AML-193 (cell line): ENCODE data around the gene SLC19A2.
"Not testable (repeated sequence)": the region's sequence is repeated elsewhere in the genome, so short reads cannot be mapped to it uniquely, and the experiment has no call there.

ENCODE experiments used
- DNase-seq, 2 experiments: peaks; one replicate each; lab custom pipeline; 2025; lab: John Stamatoyannopoulos, UW

SLC19A2 gene

DNA sequence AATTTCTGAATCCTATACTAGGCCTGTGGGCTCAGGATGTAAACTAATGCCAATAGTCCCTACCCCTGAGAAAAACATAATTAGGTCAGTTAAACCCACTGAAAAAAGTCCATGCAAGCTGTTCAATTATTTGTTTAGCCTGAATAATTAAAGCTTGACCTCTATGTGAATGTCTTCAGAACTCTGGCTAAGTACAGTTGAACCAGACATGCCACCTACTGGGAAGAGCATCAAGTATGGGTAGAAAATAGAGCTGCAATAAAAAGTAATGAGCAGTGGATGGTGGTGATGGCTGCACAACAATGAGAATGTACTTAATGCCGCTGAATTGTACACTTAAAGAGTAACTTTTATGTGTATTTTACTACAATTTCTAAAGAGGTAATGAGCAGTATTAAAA is 23.6 kb upstream of the SLC19A2 start:
- no peak for DNase-seq

DNA sequence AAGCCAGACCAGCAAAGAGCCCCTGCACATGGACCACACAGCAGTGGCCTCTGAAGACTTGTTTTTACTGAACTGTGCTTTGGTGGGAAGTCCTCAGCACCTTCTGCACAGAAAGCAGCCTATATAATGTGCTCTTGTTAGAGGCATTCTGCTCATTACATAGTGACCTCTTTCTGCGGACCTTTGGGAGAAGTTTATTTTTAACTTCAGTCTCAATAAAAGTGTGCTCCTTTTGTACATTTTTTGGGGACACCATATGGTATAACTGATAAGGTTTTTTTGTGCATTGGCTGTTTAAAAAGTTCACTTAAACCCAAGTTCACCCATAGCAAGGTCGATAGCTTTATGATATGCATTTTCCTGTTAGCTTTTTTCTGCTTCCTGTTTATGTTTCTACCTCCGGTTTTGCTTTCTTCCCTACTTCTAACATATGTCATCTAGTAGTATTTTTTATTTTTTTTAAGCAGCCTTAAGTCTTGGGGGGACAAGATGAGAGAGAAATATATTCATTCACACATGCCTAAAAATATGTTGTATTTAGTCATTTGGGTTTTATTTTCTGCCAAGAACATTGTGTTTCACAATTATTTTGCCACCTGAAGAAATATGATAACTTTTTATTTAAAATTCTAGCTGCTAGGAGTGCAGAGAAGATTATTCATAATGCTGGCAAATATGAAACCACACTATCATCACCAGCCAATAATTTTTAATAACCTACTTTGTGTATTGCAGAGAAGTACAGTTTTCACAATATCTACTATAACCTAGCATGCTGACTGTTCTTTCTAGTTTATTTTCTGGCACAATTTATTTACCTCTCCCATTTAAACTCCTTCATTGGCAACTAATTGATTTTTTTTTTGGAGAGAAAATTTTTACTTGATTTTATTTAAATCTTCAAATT is 22.9 kb upstream of the SLC19A2 start:
- no peak for DNase-seq

DNA sequence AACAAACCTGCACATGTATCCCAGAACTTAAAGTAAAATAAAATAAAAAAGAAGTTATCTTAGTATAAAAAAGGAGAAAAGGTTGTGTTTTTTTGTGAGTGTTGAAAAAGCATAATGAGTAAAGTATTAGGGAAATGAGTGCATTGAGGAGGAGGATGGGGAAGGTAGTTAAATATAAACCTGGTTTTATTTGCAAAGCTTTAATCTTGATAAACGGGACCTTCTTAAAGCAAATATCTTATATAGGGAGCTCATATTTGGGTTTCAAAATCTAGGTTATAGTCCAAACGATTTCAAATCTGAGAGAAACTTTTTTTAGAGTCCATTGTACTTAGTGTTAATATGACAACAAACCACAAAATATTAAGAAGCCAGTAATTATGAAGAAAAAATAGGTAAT is 21.7 kb upstream of the SLC19A2 start:
- no peak for DNase-seq

DNA sequence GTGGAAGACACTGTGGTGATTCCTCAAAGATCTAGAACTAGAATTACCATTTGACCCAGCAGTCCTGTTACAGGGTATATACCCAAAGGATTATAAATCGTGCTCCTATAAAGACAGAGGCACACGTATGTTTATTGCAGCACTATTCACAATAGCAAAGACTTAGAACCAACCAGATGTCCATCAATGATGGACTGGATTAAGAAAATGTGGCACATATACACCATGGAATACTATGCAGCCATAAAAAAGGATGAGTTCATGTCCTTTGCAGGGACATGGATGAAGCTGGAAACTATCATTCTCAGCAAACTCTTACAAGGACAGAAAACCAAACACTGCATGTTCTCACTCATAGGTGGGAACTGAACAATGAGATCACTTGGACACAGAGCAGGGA is 17.9 kb upstream of the SLC19A2 start:
- not testable (repeated sequence) for DNase-seq

DNA sequence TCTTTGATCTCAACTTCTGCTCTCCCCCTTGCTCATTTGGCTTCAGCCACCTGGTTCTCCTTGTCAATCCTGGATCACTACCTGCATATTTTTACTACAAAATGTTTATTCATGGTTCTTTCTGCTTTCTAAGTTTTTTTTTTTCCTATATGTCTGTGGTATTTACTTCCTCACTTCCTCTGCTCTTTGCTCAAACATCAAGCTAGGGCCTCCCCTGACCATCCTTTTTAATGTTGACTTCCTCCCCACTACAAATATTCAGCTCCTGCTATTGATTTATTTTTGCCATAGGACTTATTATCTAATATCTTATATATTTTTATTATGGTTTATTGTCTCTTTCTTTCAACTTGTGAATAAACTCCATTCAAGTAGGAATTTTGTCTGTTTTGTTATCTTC is 14.1 kb upstream of the SLC19A2 start:
- DNase-seq: no peak

DNA sequence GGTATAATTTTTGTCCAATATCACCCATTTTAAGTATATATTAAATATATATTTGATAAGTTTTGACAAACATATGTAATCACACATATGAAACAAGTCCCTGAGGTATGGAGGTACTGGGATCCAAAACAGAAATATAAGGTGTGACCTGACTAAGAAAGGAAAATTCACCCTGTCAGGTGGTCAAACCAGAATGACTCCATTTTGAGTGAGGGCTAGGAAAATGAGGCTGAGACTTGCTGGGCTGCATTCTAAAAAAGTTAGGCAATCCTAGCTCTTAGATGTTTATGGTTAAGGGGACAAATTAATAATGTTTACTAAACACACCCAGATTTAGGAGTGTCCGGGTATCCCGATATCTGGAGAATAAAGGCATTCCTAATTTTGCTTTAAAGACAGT is 11.6 kb upstream of the SLC19A2 start:
- DNase-seq: no peak

DNA sequence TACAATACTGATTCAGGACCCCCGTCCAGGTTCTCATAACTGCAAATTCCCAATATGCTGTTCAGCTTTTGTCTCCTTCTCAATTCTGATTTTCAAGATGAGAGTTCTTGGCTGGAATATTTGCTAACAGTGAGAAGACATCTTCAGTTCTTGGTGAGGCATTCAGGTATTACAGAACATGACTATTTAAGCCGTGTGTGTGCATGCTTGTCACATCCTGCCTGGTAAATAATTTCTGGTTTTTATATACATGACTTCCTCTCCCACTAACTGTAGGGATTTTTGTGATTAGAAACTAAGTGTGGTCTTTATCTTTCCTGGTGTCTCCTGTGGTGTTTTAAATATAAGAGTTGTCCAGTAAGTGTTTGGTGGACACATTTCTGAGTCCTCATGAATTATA is 10.2 kb upstream of the SLC19A2 start:
- no peak for DNase-seq

DNA sequence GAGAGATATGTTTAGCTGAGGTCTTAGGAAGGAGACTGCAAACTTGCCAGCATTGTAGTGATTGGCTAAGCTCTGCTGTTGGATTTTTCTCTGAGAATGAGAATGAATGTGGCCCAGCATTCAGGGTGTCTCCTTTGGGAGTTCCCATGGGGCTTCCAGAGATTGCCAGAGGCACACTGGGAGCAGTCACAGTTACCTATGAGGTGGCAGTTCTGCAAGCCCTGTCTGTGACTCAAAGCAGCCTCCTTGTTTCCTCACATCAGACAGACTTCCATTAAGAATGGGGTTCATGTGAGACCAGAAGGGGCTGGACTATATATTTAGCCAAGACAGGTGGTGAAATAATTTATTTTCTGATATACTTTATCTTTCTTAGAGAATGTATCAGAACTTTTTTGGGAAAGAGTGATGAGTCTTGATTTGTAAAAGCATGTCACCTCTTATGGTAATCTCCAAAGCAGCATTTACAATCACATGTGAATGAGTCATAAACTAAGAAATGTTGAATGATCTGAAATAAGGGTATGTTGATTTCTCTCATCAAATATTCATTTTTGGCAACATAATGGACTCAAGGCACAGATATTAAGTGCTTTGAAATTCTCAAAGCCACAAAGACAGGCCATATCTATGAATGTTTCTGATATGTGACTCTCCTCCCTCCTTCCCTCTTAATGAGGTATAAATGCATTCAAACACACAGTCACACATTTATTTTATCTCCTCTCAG is 9.5 kb upstream of the SLC19A2 start:
- DNase-seq: no peak

DNA sequence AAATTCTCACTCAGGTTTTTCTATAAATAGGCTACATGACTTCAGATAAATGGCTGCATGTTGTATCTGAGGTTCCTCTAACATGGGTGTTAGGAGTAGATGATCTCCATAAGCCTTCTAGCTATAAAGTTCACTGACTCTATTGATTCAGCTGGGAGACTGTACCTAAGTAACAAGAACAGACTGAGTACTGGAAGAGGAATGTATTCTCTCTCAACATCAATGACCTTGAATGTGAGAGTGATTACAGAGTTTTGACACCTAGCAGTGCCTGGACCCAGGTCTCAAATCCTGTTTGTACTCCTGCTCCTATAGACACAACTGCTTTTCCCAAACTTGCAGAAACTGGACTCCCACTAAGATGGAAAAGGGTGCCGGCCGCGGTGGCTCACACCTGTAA is 8.6 kb upstream of the SLC19A2 start:
- no peak for DNase-seq

DNA sequence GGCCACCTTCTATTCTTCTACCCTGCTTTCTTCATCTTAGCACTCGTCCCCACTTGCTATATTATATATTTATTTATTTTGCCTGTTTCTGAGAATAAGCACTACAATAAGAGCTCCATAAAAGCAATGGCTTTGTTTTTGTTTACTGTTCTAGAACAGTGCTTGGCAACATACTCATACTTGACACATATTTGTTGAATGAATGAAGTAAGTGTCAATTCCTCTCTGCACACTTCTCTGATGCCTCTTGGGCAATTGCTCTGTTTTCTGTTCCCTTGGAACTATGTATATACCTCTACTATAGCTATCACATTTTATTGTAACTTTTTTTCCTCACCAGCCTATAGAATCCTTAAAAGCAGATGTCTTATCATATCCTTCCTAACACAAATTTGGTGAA is 7.5 kb upstream of the SLC19A2 start:
- no peak for DNase-seq

DNA sequence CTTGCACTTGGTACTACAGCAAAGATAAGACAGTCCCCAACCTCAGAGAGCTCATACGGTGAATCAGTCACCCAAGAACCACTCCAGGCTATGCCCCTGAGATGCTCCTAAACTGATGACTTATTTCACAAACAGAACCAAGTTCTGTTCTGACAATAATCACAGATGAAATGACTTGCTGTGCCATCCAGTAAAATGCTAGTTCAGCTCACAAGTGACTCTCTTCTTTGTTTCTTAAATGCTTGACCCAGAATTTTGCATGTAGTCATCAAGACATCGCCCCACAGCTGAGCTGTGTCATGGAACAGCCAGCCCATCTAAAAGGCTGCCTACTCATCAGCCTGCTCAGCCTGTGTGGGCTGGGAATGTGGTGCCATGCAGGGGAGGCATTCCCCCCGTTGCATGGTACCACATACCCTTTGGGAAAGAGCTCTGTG is 6.1 kb upstream of the SLC19A2 start:
- no peak for DNase-seq

DNA sequence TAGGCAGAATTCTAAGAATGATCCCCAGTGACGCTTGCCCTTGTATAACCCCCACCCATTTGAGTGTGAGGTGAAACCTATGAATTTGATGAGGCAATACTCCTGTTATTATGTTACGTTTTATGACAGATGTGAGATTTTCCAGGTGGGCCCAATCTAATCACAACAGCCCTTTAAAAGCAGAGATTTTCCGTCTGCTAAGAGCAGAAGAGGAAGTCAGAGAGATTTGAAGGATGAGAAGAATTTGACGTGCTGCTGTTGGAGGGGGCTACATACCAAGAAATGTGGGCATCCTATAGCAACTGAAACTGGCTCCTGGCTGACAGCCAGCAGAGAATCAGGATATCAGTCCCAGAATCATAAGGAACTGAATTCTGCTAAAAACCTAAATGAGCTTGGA is 2.4 kb upstream of the SLC19A2 start:
- DNase-seq: no peak

DNA sequence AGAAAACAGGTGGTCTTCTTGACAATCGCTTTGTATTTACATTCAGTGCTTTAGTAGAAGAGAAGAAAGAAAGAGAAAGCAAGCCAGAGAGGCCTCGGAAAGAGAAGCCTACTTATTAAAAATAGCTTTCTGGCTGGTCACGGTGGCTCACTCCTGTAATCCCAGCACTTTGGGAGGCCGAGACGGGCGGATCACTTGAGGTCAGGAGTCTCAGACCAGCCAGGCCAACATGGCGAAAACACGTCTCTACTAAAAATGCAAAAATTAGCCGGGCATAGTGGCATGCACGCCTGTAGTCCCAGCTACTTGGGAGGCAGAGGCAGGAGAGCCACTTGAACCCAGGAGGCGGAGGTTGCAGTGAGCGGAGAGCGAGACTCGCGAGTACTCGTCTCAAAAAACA is 1.8 kb upstream of the SLC19A2 start:
- DNase-seq: no peak

DNA sequence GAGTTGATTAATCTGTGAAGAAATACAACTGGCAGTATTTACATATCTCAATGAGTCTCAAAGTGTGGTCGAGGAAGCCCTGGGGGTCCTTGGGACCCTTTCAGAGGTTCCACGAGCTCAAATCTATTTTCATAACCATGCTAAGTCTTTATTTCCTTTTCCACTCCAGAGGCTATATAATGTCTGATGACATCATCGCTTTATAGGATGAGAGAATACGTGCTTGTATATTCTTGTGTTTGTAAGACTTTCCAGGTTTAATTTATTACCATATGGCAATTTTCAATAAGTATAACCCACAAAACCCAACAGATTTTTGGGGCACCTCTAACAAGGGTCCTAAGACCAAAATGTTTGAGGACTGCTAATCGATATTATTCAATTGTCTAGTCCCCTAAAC is 1.4 kb upstream of the SLC19A2 start:
- DNase-seq: no peak

DNA sequence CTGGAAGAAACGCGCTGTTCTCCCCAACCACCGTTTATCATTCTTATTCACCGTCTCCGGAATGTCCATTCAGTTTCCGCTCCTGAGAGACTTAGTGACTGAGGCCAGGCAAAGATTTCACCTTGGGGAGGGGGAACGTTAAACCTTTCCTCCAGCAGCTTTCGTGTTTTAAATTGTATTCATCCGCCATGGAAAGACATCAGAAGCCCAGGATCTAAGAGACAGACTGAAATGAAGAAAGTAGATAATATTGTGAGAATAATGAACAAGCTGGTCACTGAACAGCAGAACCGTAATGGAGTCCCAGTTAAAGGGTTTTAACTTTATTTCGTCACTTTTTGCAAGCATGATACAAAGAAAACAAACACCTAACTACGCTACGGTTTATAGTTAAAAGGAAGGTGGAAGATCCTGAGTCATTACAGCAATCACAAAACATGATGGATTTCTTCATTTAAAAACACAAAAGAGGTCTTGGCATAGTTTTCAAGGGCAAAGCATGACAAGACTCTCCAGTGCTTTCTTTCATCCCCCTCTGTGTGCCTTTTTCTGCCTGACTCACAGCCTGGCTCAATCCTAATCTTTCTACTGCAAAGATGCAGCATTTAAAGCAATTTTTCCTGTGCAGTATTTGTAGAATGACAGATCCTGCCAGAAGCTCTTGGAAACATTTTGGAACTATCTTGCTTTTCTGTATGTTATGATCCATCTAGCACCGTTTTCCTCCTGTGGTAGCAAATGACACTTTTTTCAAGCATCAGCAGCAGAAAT is 722 bp upstream of the SLC19A2 start:
- peak in 1 of 2 experiments; percentile 34 for DNase-seq

DNA sequence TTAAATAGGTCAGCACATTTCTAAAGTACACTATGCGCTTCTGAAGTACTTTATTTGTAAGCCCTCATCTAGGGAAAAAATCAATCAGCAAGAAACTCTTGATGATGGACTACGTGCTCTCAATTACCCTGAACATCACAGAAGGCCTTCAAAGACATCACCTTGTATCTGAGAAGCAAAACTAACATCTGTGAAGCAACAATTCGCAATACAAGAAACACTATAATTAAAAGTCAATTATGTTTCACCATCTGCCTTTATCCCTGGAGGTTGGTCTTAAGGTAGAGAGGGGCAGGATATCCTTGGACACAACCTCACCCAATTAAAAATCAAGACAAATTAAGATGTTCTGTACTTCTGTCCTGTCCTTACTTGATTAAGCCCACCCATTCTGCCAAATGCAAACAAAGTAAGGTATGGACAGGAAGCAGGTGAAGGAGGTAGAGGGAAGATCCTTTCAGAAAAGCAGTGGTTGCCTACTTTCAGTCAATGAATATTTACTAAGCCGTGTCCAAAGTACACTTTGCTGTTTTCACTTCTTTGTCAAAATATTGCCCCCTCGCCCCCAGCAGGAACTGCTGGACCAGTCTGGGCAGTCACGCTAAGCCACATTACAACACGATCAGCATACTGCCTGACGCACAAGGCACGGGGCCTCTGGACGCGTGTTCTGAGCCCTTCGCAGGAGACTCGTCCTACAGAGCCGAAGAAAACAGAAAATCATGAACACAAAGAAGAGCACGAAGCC is 887 bp downstream of the SLC19A2 start:
- DNase-seq: peak; percentile 24 to 27

DNA sequence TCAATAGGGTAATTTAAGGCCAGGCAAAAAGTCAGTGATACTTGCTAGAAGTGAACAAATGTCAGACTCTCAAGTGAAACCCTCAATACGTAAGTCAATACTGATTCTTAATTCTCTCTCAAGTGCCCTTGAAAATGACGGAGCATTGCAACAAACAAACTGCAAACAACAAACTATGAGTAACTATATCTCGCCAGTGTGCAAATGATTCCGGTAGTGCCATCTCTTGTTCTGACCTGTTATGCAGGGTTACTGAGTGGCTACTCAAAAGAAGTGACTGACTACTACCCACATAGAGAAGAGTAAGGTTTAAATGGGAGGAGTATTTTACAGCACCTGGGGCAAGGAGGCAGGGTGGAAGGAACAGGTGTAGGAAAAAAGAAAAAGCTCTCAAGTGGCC is 1.6 kb downstream of the SLC19A2 start:
- no peak for DNase-seq

DNA sequence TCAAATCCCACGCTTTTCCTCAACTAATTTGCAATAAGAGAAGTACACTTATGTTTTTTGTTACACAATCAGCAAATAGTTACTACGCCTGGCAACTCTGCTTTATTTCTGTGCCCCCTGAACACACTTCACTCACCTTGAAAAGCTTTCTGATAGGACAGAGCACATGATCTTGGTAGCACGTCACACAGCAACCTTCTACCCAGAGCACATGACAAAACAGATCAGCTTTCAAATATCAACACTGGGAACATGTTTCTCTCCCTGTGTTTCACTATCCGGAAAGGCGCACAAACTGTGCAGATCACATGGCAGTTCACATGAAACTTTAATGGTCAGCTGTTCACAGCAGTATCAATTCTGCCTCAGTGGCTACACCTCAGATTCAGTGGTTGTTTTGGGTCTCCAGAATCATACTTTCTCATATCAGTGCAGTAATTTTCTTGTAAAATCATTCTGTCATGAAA is 2.2 kb downstream of the SLC19A2 start:
- DNase-seq: peak; percentile 31 to 32

DNA sequence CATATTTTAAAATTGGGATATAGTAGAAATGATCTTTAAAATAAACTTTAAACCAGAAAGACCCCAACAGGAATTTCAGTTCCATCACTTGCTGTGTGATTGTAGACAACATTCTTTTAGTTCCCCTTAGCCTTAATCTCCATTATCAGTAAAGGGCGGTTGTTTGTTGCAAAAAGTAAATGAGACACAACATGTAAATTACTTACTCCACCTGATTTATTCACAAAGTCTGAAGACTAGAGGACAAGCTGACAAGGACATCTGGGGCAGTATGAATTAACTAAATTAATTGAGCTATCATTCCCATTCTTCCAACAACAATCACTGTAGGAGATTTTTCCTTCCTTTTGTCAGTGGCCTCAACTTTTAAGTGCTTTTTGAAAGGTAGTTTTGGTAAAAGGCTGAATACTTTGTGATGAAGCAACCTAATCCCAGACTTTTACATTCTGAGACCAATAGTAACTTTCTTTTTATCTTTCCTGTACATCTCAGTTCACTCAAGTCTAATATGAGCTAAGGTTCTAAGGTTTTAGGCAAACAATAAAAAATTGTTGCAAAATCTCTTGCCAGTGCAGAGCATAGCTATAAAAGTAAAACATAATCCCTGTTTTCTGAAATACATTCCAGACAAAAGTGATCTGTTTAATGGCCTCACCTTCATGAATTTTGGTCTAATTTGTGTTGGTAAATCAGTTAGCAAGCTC is 6.2 kb downstream of the SLC19A2 start:
- DNase-seq: no peak

DNA sequence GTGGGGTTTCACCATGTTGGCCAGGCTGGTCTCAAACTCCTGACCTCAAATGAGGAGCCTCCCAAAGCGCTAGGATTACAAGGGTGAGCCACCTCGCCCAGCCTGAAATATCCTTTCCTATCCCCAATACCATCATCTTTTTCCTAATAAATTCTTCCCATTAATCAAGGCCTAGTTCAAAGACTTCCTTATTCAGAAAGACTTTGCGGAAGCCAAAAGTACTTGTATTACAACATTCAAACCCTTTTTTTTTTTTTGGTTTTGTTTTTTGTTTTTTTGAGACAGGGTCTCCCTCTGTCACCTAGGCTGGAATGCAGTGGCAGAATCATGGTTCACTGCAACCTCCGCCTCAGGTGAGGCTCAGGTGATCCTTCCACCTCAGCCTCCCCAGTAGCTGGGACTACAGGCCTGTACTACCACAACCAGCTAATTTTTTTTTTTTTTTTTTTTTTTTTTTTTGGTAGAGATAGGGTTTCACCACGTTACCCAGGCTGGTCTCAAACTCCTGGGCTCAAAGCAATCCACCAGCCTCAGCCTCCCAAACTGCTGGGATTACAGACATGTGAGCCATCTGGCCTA is 7.6 kb downstream of the SLC19A2 start:
- DNase-seq: no peak
